ENCODE data around the gene CLDN14. TPM values are rescaled to one million over a fixed set of nuclear protein-coding genes. Genes with fewer than 3 reads are reported as not detected.

The CLDN14 gene
- total RNA-seq, 3 donors from 2014 or later = not detected

DNA sequence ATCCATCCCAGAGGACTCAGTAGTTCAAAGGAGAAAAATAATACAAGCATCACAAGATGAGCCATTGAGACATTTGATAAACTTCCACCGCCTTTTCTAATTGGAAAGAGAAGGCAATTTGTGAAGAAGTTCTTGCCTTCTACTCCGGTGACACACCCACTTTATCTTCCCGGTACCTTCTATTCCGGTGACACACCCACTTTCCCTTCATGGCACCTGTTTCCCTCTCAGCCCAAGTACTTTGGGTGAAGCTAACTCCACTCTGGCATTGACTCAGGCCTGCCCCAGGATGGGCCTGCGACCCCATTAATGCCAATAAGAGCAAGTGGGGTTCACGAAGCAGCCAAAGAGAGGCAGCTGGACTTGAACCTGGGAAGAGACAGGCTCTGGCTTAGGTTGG is 38.2 kb downstream of the CLDN14 start:
- intact Hi-C loops (cut with DNase I; ENCODE audit: low total_unique reads) = no loop called here
- Histone ChIP-seq H3K27me3 (no peaks in the 10 kb centered on the region), H3K9me3 (no peaks in the 10 kb centered on the region), H3K4me3 (no peak overlapping the region), H3K27ac (no peak overlapping the region), H3K36me3 (no peaks in the 10 kb centered on the region), H3K4me1 (no peaks in the 10 kb centered on the region)
- no peak for DNase-seq (ENCODE audit: low spot score in 2 of 2)
- no peak for TF ChIP-seq POLR2AphosphoS5 (IDR thresholded peaks at IDR 0.05)

DNA sequence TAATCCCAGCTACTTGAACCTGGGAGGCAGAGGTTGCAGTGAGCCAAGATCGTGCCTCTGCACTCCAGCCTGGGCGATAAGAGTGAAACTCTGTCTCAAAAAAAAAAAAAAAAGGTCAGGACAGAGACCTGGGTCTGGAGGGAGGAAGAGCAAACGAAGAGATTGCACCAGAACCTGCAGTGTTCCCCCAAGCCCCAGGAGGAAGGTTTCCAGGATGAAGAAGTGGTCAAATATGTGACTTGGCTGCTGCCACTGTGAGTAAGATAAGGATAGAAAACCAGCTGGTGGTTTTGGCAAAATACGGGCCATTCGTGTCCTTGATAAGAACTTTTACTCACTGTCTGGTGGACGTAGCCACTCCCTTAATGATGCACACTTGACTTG is 42.2 kb downstream of the CLDN14 start:
- Histone ChIP-seq H3K9me3 (no peaks in the 10 kb centered on the region), H3K27me3 (no peaks in the 10 kb centered on the region), H3K36me3 (no peaks in the 10 kb centered on the region), H3K27ac (no peak overlapping the region), H3K4me3 (no peak overlapping the region), H3K4me1 (no peaks in the 10 kb centered on the region)
- TF ChIP-seq, protein P1, sequence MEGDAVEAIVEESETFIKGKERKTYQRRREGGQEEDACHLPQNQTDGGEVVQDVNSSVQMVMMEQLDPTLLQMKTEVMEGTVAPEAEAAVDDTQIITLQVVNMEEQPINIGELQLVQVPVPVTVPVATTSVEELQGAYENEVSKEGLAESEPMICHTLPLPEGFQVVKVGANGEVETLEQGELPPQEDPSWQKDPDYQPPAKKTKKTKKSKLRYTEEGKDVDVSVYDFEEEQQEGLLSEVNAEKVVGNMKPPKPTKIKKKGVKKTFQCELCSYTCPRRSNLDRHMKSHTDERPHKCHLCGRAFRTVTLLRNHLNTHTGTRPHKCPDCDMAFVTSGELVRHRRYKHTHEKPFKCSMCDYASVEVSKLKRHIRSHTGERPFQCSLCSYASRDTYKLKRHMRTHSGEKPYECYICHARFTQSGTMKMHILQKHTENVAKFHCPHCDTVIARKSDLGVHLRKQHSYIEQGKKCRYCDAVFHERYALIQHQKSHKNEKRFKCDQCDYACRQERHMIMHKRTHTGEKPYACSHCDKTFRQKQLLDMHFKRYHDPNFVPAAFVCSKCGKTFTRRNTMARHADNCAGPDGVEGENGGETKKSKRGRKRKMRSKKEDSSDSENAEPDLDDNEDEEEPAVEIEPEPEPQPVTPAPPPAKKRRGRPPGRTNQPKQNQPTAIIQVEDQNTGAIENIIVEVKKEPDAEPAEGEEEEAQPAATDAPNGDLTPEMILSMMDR (IDR thresholded peaks at IDR 0.05) = no peak
- TF ChIP-seq POLR2AphosphoS5 (IDR thresholded peaks at IDR 0.05) = no peak
- TF ChIP-seq POLR2A (IDR thresholded peaks at IDR 0.05) = no peak
- no peak for DNase-seq (ENCODE audit: low spot score in 2 of 2)
- intact Hi-C loops (cut with DNase I; ENCODE audit: low total_unique reads) = no loop called here

- H3K36me3 ChIP-seq = no peaks in the 10 kb centered on the region
- TF ChIP-seq, protein P1 (IDR thresholded peaks at IDR 0.05) = no peak
- TF ChIP-seq POLR2A (IDR thresholded peaks at IDR 0.05) (no peak), POLR2AphosphoS5 (IDR thresholded peaks at IDR 0.05) (no peak)
- no peaks in the 10 kb centered on the region for H3K27me3 ChIP-seq
- intact Hi-C loops (cut with DNase I; ENCODE audit: low total_unique reads) = no loop called here
- H3K4me1 ChIP-seq = no peaks in the 10 kb centered on the region
- H3K4me3 ChIP-seq = no peak overlapping the region
- DNase-seq (ENCODE audit: low spot score in 2 of 2) = no peak
- no peaks in the 10 kb centered on the region for H3K9me3 ChIP-seq
- H3K27ac ChIP-seq = no peak overlapping the region
These were observed 42.8 kb downstream of the CLDN14 start for GRCh38 chr21:36436829-36437744.

DNA sequence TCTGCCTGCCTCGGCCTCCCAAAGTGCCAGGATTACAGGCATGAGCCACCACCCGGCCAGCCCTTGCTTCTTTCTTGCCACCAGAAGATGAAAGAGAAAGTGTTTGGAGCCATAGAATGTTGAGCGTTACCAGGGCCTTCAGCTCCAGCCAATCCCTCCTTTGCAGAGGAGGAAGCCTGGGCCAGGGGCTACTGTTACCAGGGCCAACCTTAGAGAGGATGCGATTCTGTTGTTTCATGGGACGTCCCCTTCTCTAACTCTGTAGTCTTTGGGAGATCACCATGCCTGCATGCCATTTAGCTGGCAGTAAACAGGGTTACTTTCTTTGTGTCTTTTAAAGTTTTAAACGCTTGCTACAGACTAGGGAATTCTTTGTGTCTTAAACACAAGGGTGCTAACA is 45.8 kb downstream of the CLDN14 start:
- intact Hi-C loops (cut with DNase I; ENCODE audit: low total_unique reads) = no loop called here
- no peaks in the 10 kb centered on the region for H3K9me3 ChIP-seq
- no peaks in the 10 kb centered on the region for H3K4me1 ChIP-seq
- TF ChIP-seq, protein P1 (IDR thresholded peaks at IDR 0.05) = no peak
- H3K27me3 ChIP-seq = no peaks in the 10 kb centered on the region
- no peak overlapping the region for H3K4me3 ChIP-seq
- no peak for DNase-seq (ENCODE audit: low spot score in 2 of 2)
- H3K36me3 ChIP-seq = no peaks in the 10 kb centered on the region
- H3K27ac ChIP-seq = no peak overlapping the region

- no peak for DNase-seq (ENCODE audit: low spot score in 2 of 2)
- Histone ChIP-seq H3K36me3 (no peaks in the 10 kb centered on the region), H3K4me3 (no peak overlapping the region), H3K27me3 (no peaks in the 10 kb centered on the region), H3K9me3 (no peaks in the 10 kb centered on the region), H3K4me1 (no peaks in the 10 kb centered on the region), H3K27ac (no peak overlapping the region)
- TF ChIP-seq, protein P1 (IDR thresholded peaks at IDR 0.05) = no peak
- no peak for TF ChIP-seq POLR2A (IDR thresholded peaks at IDR 0.05)
- no peak for TF ChIP-seq POLR2AphosphoS5 (IDR thresholded peaks at IDR 0.05)
- intact Hi-C loops (cut with DNase I; ENCODE audit: low total_unique reads) = no loop called here
These were observed 46.7 kb downstream of the CLDN14 start for GRCh38 chr21:36433059-36433709.
